B cell (primary cell): ENCODE data around the gene TRPC4AP. TPM values are rescaled to one million over a fixed set of nuclear protein-coding genes. Genes with fewer than 3 reads are reported as not detected.

ENCODE experiments used
- ATAC-seq: fragments of 200-7000 bp; cut with Tn5 transposase; one replicate; pipeline ENCODE4 v1.10.0; 2021; ENCODE audit warnings: low read depth, mild to moderate bottlenecking, moderate number of reproducible peaks, moderate library complexity
- CTCF ChIA-PET: fragments of 350-600 bp; sonication (Branson Sonifier 250); formaldehyde crosslinking; loops from one replicate; lab custom pipeline; 2021; ENCODE audit warnings: antibody characterized with exemption, inconsistent platforms; lab: Charles Lee
- POLR2A ChIA-PET: fragments of 350-600 bp; sonication (Branson Sonifier 250); formaldehyde crosslinking; loops from one replicate; lab custom pipeline; 2021; ENCODE audit warnings: antibody characterized with exemption; lab: Charles Lee
- DNase-seq: peaks from one replicate; pipeline ENCODE4 v3.0.0; 2013
- H2AFZ ChIP-seq: 2 replicates; pipeline ENCODE4 v1.6.1; 2012; ENCODE audit warnings: mild to moderate bottlenecking, low read depth, low read length; ENCODE audit not compliant: insufficient read depth, poor library complexity, severe bottlenecking
- H3K27ac ChIP-seq, 2 donors: 1 replicate in 1 of 2; 2 replicates in 1 of 2; pipeline ENCODE4 v1.5.1; 2012 to 2013; ENCODE audit warnings: low read length in 2 of 2, mild to moderate bottlenecking in 2 of 2, moderate library complexity in 1 of 2
- H3K27me3 ChIP-seq, 4 experiments: fragments of 200-600 bp in 1 of 4; sonication (generic) in 1 of 4; replicated peaks in 1 of 4; 1 replicate in 2 of 4; 2 replicates in 2 of 4; pipeline versions ENCODE4 v1.6.1 to v1.7.0; 2013 to 2016; ENCODE audit warnings: low read length in 3 of 4, mild to moderate bottlenecking in 2 of 4, mixed read lengths in 1 of 4, moderate library complexity in 1 of 4; ENCODE audit not compliant: insufficient read depth in 4 of 4, control insufficient read depth in 3 of 4; ENCODE audit errors: control extremely low read depth in 1 of 4
- H3K36me3 ChIP-seq, 2 experiments: replicated peaks in 1 of 2; 1 replicate in 1 of 2; 2 replicates in 1 of 2; pipeline versions ENCODE4 v1.6.1 to v1.7.1; 2013; ENCODE audit warnings: low read length in 1 of 2; ENCODE audit not compliant: insufficient read depth in 2 of 2, control insufficient read depth in 1 of 2; ENCODE audit errors: control extremely low read depth in 1 of 2, extremely low read depth in 1 of 2
- H3K4me1 ChIP-seq, 2 donors: fragments of 200-600 bp in 1 of 2; sonication (generic) in 1 of 2; 1 replicate in 1 of 2; 2 replicates in 1 of 2; pipeline versions ENCODE4 v1.5.1 to v1.6.1; 2013 to 2017; ENCODE audit warnings: low read length in 2 of 2; ENCODE audit not compliant: control insufficient read depth in 2 of 2, insufficient read depth in 2 of 2
- H3K4me2 ChIP-seq: replicated peaks from 2 replicates; pipeline ENCODE3; 2012; ENCODE audit warnings: mild to moderate bottlenecking, low read depth, low read length; ENCODE audit not compliant: poor library complexity, severe bottlenecking
- H3K4me3 ChIP-seq, 5 experiments: fragments of 200-600 bp in 1 of 5; sonication (generic) in 1 of 5; 1 replicate in 3 of 5; 2 replicates in 2 of 5; pipeline versions ENCODE4 v1.5.1 to v1.7.0; 2011 to 2016; ENCODE audit warnings: low read length in 4 of 5, mild to moderate bottlenecking in 4 of 5, low read depth in 2 of 5, control low read depth in 1 of 5, moderate library complexity in 1 of 5; ENCODE audit not compliant: insufficient read depth in 1 of 5; ENCODE audit errors: control extremely low read depth in 1 of 5, extremely low read depth in 1 of 5
- H3K79me2 ChIP-seq: fragments of 200-600 bp; sonication (generic); one replicate; pipeline ENCODE4 v1.6.0; 2016; ENCODE audit warnings: low read length; ENCODE audit not compliant: control insufficient read depth, insufficient read depth
- H3K9ac ChIP-seq: fragments of 200-600 bp; sonication (generic); 2 replicates; pipeline ENCODE4 v1.6.1; 2017; ENCODE audit warnings: mild to moderate bottlenecking, low read length, moderate library complexity
- H3K9me3 ChIP-seq, 3 donors: one replicate each; pipeline versions ENCODE4 v1.6.1 to v1.7.1; 2013; ENCODE audit warnings: low read length in 2 of 3; ENCODE audit not compliant: control insufficient read depth in 2 of 3, insufficient read depth in 1 of 3; ENCODE audit errors: control extremely low read depth in 1 of 3
- H4K20me1 ChIP-seq: 2 replicates; pipeline ENCODE4 v1.6.0; 2012; ENCODE audit warnings: mild to moderate bottlenecking, low read length; ENCODE audit not compliant: insufficient read depth, control insufficient read depth, poor library complexity, severe bottlenecking
- H3K27ac Mint-ChIP-seq: one replicate; pipeline ENCODE4 v1.8.0; 2021; ENCODE audit warnings: mixed read lengths
- H3K27me3 Mint-ChIP-seq: one replicate; pipeline ENCODE4 v1.8.0; 2021; ENCODE audit warnings: mixed read lengths
- H3K4me1 Mint-ChIP-seq: one replicate; pipeline ENCODE4 v1.8.0; 2021; ENCODE audit warnings: mixed read lengths
- H3K4me3 Mint-ChIP-seq: one replicate; pipeline ENCODE4 v1.8.0; 2021; ENCODE audit warnings: mixed read lengths
- H3K9me3 Mint-ChIP-seq: one replicate; pipeline ENCODE4 v1.8.0; 2022; ENCODE audit warnings: mixed read lengths; ENCODE audit not compliant: insufficient read depth
- CTCF ChIP-seq: fragments of 200-600 bp; IDR thresholded peaks from one replicate; pipeline ENCODE4 v1.8.0; 2022; ENCODE audit warnings: antibody characterized with exemption, mild to moderate bottlenecking
- EZH2 ChIP-seq: IDR thresholded peaks from 2 replicates; pipeline ENCODE4 v1.6.1; 2012; ENCODE audit warnings: borderline replicate concordance, low read depth, mild to moderate bottlenecking, moderate library complexity, low read length; ENCODE audit not compliant: insufficient read depth, poor library complexity, severe bottlenecking
- WGBS: methylation state at CpG from one replicate; pipeline ENCODE4 v1.1.5; 2013; ENCODE audit warnings: missing lambda C conversion rate; ENCODE audit not compliant: insufficient coverage; 5-methylcytosine and 5-hydroxymethylcytosine counted together
- intact Hi-C: fragments of 100-400 bp; cut with micrococcal nuclease; formaldehyde crosslinking; loops from one replicate; pipeline ENCODE4 v1.10.0; 2022
- polyA plus RNA-seq: library from polyadenylated mRNA; depleted of rRNA; stranded (reverse); fragments of >200 nt; gene quantifications from 2 replicates; pipeline ENCODE4 v1.2.3, GENCODE V29; 2012
- total RNA-seq, 2 donors: library from RNA; stranded (reverse); fragments of 120-200 nt in 1 of 2; gene quantifications; 1 replicate in 1 of 2; 2 replicates in 1 of 2; pipeline versions ENCODE4 v1.2.3 to v1.2.4, GENCODE V29; 2013 to 2022

TRPC4AP gene
- total and polyA plus RNA-seq, 2 donors (not counting 1 experiment from before 2014, with no cell fraction given): 62.5 to 73.2 TPM

- H3K4me3 ChIP-seq: no peak overlapping the region
- ChIA-PET POLR2A (no interaction called here), CTCF (interaction anchor here (0.9 kb wide), 1 partner anchor 19 kb away, joined by 3 read pairs; no protein-coding TSS in a partner anchor)
- intact Hi-C loops: no loop called here
- ATAC-seq (no peak), DNase-seq (no peak)
- peaks cover 0 to 3% of the 10 kb centered on the region in 2 donors for H3K4me1 ChIP-seq
- no peaks in the 10 kb centered on the region for H4K20me1 ChIP-seq
- H3K4me3 Mint-ChIP-seq: no peak overlapping the region
- no peaks in the 10 kb centered on the region for H3K9me3 Mint-ChIP-seq
- TF ChIP-seq CTCF (no peak), EZH2 (no peak)
- no peaks in the 10 kb centered on the region for H3K79me2 ChIP-seq
- no peaks in the 10 kb centered on the region for H3K27me3 ChIP-seq
- H3K27ac ChIP-seq: no peak overlapping the region
- H3K36me3 ChIP-seq: peaks cover 2 to 91% of the 10 kb centered on the region in 2 experiments
- no peaks in the 10 kb centered on the region for H3K27me3 Mint-ChIP-seq
- no peak overlapping the region for H3K9ac ChIP-seq
- peaks cover 10% of the 10 kb centered on the region for H3K4me1 Mint-ChIP-seq
- H3K27ac Mint-ChIP-seq: no peak overlapping the region
- no peaks in the 10 kb centered on the region for H3K9me3 ChIP-seq
- 96% methylated on average over 16 of the region's 19 CpGs for WGBS
- no peak overlapping the region for H2AFZ ChIP-seq
- no peak overlapping the region for H3K4me2 ChIP-seq
Measured at GRCh38 chr20:35010405-35011192, 82.0 kb downstream of the TRPC4AP start.

- ChIA-PET CTCF (no interaction called here), POLR2A (no interaction called here)
- peaks cover 0 to 3% of the 10 kb centered on the region in 2 donors for H3K4me1 ChIP-seq
- no peaks in the 10 kb centered on the region for H4K20me1 ChIP-seq
- no peak overlapping the region for H3K4me2 ChIP-seq
- intact Hi-C loops: no loop called here
- TF ChIP-seq EZH2 (no peak), CTCF (no peak)
- DNase-seq (no peak), ATAC-seq (no peak)
- no peak overlapping the region for H3K4me3 ChIP-seq
- Mint-ChIP-seq H3K27me3 (no peaks in the 10 kb centered on the region), H3K4me3 (no peak overlapping the region), H3K9me3 (no peaks in the 10 kb centered on the region), H3K4me1 (peaks cover 8% of the 10 kb centered on the region), H3K27ac (no peak overlapping the region)
- no peaks in the 10 kb centered on the region for H3K27me3 ChIP-seq
- no peaks in the 10 kb centered on the region for H3K9me3 ChIP-seq
- H3K27ac ChIP-seq: no peak overlapping the region
- no peaks in the 10 kb centered on the region for H3K79me2 ChIP-seq
- WGBS: 98% methylated on average over 11 of the region's 11 CpGs
- H3K36me3 ChIP-seq: peaks cover 2 to 92% of the 10 kb centered on the region in 2 experiments
- H2AFZ ChIP-seq: no peak overlapping the region
- H3K9ac ChIP-seq: no peak overlapping the region
Measured at GRCh38 chr20:35009665-35010328, 82.8 kb downstream of the TRPC4AP start.
